Suprapubic skin (tissue), 4 donors: Measurements from ENCODE around the gene SYCE3.

Experiments used
- EP300 ChIP-seq: sonication (generic); formaldehyde crosslinking; IDR thresholded peaks from one replicate; pipeline ENCODE4 v1.6.1; 2017; ENCODE audit warnings: antibody characterized with exemption
- POLR2A ChIP-seq, 2 donors: fragments of 450-650 bp; IDR thresholded peaks; one replicate each; pipeline ENCODE4 v1.6.1; 2017; ENCODE audit warnings: antibody characterized with exemption in 2 of 2, mild to moderate bottlenecking in 2 of 2, moderate library complexity in 2 of 2
- POLR2AphosphoS5 ChIP-seq, 3 donors: sonication (generic); formaldehyde crosslinking; IDR thresholded peaks; one replicate each; pipeline ENCODE4 v1.6.1; 2017; ENCODE audit warnings: antibody characterized with exemption in 3 of 3
- TF ChIP-seq, protein P1 (sequence below), 2 donors: fragments of 200-600 bp in 1 of 2; fragments of 450-650 bp in 1 of 2; sonication (generic) in 1 of 2; IDR thresholded peaks; one replicate each; pipeline ENCODE4 v1.5.1; 2016 to 2019; ENCODE audit warnings: antibody characterized with exemption in 2 of 2, mild to moderate bottlenecking in 1 of 2, moderate library complexity in 1 of 2

DNA sequence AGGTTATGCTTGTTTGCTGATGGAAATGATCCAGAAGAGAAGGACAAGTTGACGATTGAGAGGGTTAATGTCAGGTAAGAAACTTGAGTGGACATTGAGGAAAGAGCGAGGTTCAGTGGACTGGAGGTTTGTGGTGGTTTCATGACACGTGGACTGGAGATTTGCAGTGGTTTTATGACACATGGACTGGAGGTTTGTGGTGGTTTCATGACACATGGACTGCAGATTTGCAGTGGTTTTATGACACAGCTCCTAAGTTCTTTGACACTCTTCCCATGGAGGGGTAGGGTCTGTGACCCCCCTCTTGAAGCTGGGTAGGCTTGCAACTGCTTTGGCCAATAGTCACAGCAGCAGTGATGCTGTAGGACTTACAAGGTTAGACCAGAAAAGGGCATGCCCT lies 32.5 kb upstream of the SYCE3 start:
- TF ChIP-seq EP300 (no peak), POLR2AphosphoS5 (IDR thresholded peaks at IDR 0.05) (no peak), POLR2A (IDR thresholded peaks at IDR 0.05) (no peak)
- TF ChIP-seq, protein P1, sequence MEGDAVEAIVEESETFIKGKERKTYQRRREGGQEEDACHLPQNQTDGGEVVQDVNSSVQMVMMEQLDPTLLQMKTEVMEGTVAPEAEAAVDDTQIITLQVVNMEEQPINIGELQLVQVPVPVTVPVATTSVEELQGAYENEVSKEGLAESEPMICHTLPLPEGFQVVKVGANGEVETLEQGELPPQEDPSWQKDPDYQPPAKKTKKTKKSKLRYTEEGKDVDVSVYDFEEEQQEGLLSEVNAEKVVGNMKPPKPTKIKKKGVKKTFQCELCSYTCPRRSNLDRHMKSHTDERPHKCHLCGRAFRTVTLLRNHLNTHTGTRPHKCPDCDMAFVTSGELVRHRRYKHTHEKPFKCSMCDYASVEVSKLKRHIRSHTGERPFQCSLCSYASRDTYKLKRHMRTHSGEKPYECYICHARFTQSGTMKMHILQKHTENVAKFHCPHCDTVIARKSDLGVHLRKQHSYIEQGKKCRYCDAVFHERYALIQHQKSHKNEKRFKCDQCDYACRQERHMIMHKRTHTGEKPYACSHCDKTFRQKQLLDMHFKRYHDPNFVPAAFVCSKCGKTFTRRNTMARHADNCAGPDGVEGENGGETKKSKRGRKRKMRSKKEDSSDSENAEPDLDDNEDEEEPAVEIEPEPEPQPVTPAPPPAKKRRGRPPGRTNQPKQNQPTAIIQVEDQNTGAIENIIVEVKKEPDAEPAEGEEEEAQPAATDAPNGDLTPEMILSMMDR (IDR thresholded peaks at IDR 0.05) = no peak
